DOHH2 (cell line): ENCODE measurements around the gene KCNIP3.

Experiments used
- EZH2phosphoT487 ChIP-seq: fragments of 200-600 bp; sonication (generic); IDR thresholded peaks from 2 replicates; pipeline ENCODE4 v1.6.1; 2017; ENCODE audit warnings: borderline replicate concordance, mild to moderate bottlenecking, antibody characterized with exemption, low read length, moderate library complexity, mixed read lengths
- TF ChIP-seq, protein P1 (sequence below): fragments of 200-600 bp; sonication (generic); IDR thresholded peaks from one replicate; pipeline ENCODE4 v1.5.1; 2014; ENCODE audit warnings: antibody characterized with exemption, mild to moderate bottlenecking, low read depth, low read length; ENCODE audit not compliant: poor library complexity, severe bottlenecking

DNA sequence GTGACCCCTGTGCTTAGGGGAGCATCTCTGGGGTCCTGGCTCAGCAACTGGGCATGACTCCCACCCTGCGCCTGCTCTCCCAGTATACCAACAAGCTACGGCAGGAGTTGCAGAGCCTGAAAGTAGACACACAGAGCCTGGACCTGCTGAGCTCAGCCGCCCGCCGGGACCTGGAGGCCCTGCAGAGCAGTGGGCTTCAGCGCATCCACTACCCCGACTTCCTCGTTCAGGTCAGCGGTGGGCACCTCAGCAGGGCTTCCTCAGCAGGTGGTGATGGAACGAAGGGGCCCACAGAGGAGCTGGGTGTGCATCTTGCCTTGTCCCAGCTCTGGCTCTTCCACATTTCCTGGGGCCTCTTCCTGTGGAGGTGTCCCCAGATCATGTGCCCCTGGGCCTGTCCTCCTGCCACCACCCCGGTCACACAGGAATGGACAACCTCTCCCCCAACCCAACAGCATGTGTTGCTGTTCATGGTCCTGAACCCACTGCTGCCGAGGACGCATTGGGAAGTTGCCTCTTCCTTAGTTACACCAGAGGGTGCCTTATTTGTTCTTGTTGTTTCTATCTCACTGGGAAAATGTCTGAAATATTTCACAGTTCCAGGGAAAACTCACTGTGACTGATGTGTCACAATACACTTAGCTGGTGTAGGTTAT, 12.1 kb upstream of the KCNIP3 start:
- TF ChIP-seq, protein P1, sequence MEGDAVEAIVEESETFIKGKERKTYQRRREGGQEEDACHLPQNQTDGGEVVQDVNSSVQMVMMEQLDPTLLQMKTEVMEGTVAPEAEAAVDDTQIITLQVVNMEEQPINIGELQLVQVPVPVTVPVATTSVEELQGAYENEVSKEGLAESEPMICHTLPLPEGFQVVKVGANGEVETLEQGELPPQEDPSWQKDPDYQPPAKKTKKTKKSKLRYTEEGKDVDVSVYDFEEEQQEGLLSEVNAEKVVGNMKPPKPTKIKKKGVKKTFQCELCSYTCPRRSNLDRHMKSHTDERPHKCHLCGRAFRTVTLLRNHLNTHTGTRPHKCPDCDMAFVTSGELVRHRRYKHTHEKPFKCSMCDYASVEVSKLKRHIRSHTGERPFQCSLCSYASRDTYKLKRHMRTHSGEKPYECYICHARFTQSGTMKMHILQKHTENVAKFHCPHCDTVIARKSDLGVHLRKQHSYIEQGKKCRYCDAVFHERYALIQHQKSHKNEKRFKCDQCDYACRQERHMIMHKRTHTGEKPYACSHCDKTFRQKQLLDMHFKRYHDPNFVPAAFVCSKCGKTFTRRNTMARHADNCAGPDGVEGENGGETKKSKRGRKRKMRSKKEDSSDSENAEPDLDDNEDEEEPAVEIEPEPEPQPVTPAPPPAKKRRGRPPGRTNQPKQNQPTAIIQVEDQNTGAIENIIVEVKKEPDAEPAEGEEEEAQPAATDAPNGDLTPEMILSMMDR: no peak
- no peak for TF ChIP-seq EZH2phosphoT487
